A549 (cell line): Measurements from ENCODE around the gene LIPH. TPM values are rescaled to one million over a fixed set of nuclear protein-coding genes. Genes with fewer than 3 reads are reported as not detected.
A peak's percentile ranks its signal among the peaks of the same experiment; 100 is the strongest.

Experiments used
- ATAC-seq, 2 experiments: fragments of 200-7000 bp in 1 of 2; fragments of >200 bp in 1 of 2; cut with Nextera tagmentation in 1 of 2; cut with Tn5 transposase in 1 of 2; 3 replicates each; pipeline versions ENCODE4 v1.8.0 to v1.9.1; 2018 to 2020; ENCODE audit warnings: mild to moderate bottlenecking in 1 of 2, moderate library complexity in 1 of 2
- CTCF ChIA-PET: fragments of 300-600 bp; sonication (Branson Sonifier 250); formaldehyde crosslinking; extraction: SDS; loops from one replicate; lab custom pipeline; 2021; ENCODE audit warnings: antibody characterized with exemption, inconsistent platforms; lab: Yijun Ruan, JAX
- POLR2A ChIA-PET: fragments of 350-600 bp; formaldehyde crosslinking; extraction: SDS; loops from one replicate; lab custom pipeline; 2021; ENCODE audit warnings: antibody characterized with exemption, inconsistent platforms; lab: Yijun Ruan, JAX
- DNase-seq, 2 experiments: peaks; one replicate each; pipeline versions ENCODE4 v3.0.0 to v3.0.0-alpha.2; 2011 to 2016; ENCODE audit warnings: low read depth in 1 of 2, low spot score in 1 of 2
- FAIRE-seq: peaks from 2 replicates; lab custom pipeline; 2011; peaks lifted over from hg19 to GRCh38; lab: Jason Lieb, UNC
- H3K27ac ChIP-seq, 2 experiments: fragments of >200 bp; sonication (Bioruptor Twin); formaldehyde crosslinking; 3 replicates each; pipeline ENCODE4 v1.5.1; 2016 to 2017
- H3K4me1 ChIP-seq: fragments of >200 bp; sonication (Bioruptor Twin); formaldehyde crosslinking; 3 replicates; pipeline ENCODE4 v1.6.1; 2016
- H3K4me2 ChIP-seq: fragments of >200 bp; sonication (Bioruptor Twin); formaldehyde crosslinking; 3 replicates; pipeline ENCODE4 v1.6.1; 2016
- H3K4me3 ChIP-seq: fragments of >200 bp; sonication (Bioruptor Twin); formaldehyde crosslinking; 3 replicates; pipeline ENCODE4 v1.5.1; 2016
- H3K9me3 ChIP-seq: fragments of >200 bp; sonication (Bioruptor Twin); formaldehyde crosslinking; 3 replicates; pipeline ENCODE4 v1.6.1; 2016
- ATOH8 ChIP-seq: fragments of 250-450 bp; sonication (Bioruptor Pico); IDR thresholded peaks from 2 replicates; pipeline ENCODE4 v1.5.0; 2020; ENCODE audit warnings: low read depth, mild to moderate bottlenecking, moderate library complexity
- BHLHE40 ChIP-seq: IDR thresholded peaks from 2 replicates; pipeline ENCODE4 v1.6.1; 2012; ENCODE audit warnings: low read depth, low read length, inconsistent platforms
- CBX2 ChIP-seq: fragments of 200-600 bp; sonication (generic); IDR thresholded peaks from 2 replicates; pipeline ENCODE4 v1.6.1; 2016; ENCODE audit warnings: low read depth, mild to moderate bottlenecking, borderline replicate concordance
- CTCF ChIP-seq: fragments of >200 bp; sonication (Bioruptor Twin); formaldehyde crosslinking; IDR thresholded peaks from 3 replicates; pipeline ENCODE4 v1.5.1; 2016
- E2F6 ChIP-seq: IDR thresholded peaks from 2 replicates; pipeline ENCODE4 v1.6.1; 2012; ENCODE audit warnings: low read depth, borderline replicate concordance
- EHF ChIP-seq: fragments of 250-450 bp; sonication (Bioruptor Pico); IDR thresholded peaks from 2 replicates; pipeline ENCODE4 v1.5.0; 2020; ENCODE audit warnings: mild to moderate bottlenecking
- EHMT2 ChIP-seq: fragments of 200-600 bp; sonication (generic); IDR thresholded peaks from 2 replicates; pipeline ENCODE4 v1.6.1; 2016; ENCODE audit warnings: antibody characterized with exemption, low read depth, mild to moderate bottlenecking, moderate library complexity
- ESRRA ChIP-seq: fragments of 150-350 bp; IDR thresholded peaks from 2 replicates; pipeline ENCODE4 v1.6.1; 2014; ENCODE audit warnings: mild to moderate bottlenecking, low read length, borderline replicate concordance
- FOSL2 ChIP-seq, 2 experiments: fragments of 450-650 bp in 1 of 2; fragments of >200 bp in 1 of 2; sonication (Bioruptor Twin) in 1 of 2; formaldehyde crosslinking; IDR thresholded peaks; 2 replicates each; pipeline versions ENCODE4 v1.5.0 to v1.6.1; 2016 to 2020; ENCODE audit warnings: mild to moderate bottlenecking in 1 of 2, moderate library complexity in 1 of 2
- GATA3 ChIP-seq: IDR thresholded peaks from 2 replicates; pipeline ENCODE4 v1.6.1; 2012; ENCODE audit warnings: borderline replicate concordance
- HOXA7 ChIP-seq: fragments of 250-450 bp; sonication (Bioruptor Pico); IDR thresholded peaks from 2 replicates; pipeline ENCODE4 v1.5.0; 2020; ENCODE audit warnings: mild to moderate bottlenecking, moderate library complexity
- HOXB5 ChIP-seq: fragments of 250-450 bp; sonication (Bioruptor Pico); IDR thresholded peaks from 2 replicates; pipeline ENCODE4 v1.5.0; 2020; ENCODE audit warnings: mild to moderate bottlenecking, moderate library complexity
- MAX ChIP-seq: IDR thresholded peaks from 2 replicates; pipeline ENCODE4 v1.6.1; 2012
- MAZ ChIP-seq: fragments of 150-350 bp; IDR thresholded peaks from 2 replicates; pipeline ENCODE4 v1.6.1; 2014; ENCODE audit warnings: antibody characterized with exemption, low read depth, low read length, borderline replicate concordance
- NFE2L2 ChIP-seq: fragments of 150-350 bp; conservative IDR thresholded peaks from 2 replicates; pipeline ENCODE4 v1.6.1; 2014; ENCODE audit warnings: low read length
- PBX3 ChIP-seq: IDR thresholded peaks from 2 replicates; pipeline ENCODE4 v1.6.1; 2012
- POLR2A ChIP-seq: IDR thresholded peaks from 2 replicates; pipeline ENCODE4 v1.6.1; 2012; ENCODE audit warnings: mild to moderate bottlenecking, low read length
- RAD21 ChIP-seq, 2 experiments: fragments of >200 bp in 1 of 2; sonication (Bioruptor Twin) in 1 of 2; formaldehyde crosslinking in 1 of 2; IDR thresholded peaks in 1 of 2; conservative IDR thresholded peaks in 1 of 2; 2 replicates in 1 of 2; 3 replicates in 1 of 2; pipeline ENCODE4 v1.6.1; 2012 to 2018; ENCODE audit warnings: inconsistent platforms in 1 of 2
- RARB ChIP-seq: fragments of 250-450 bp; sonication (Bioruptor Pico); IDR thresholded peaks from 2 replicates; pipeline ENCODE4 v1.8.0; 2021; ENCODE audit warnings: mild to moderate bottlenecking, moderate library complexity
- RCOR1 ChIP-seq: fragments of 150-350 bp; IDR thresholded peaks from 2 replicates; pipeline ENCODE4 v1.6.1; 2014; ENCODE audit warnings: antibody characterized with exemption, low read length, low read depth
- REST ChIP-seq: fragments of 200-600 bp; sonication (generic); IDR thresholded peaks from 2 replicates; pipeline ENCODE4 v1.6.1; 2016; ENCODE audit warnings: antibody characterized with exemption, mild to moderate bottlenecking, moderate library complexity
- SMC3 ChIP-seq: fragments of >200 bp; sonication (Bioruptor Twin); formaldehyde crosslinking; IDR thresholded peaks from 3 replicates; pipeline ENCODE4 v1.6.1; 2018; ENCODE audit warnings: inconsistent platforms
- TFCP2L1 ChIP-seq: fragments of 250-450 bp; sonication (Bioruptor Pico); IDR thresholded peaks from 2 replicates; pipeline ENCODE4 v1.5.0; 2021; ENCODE audit warnings: mild to moderate bottlenecking
- TP53 ChIP-seq: fragments of 250-450 bp; sonication (Bioruptor Pico); IDR thresholded peaks from 2 replicates; pipeline ENCODE4 v1.5.0; 2021; ENCODE audit warnings: mild to moderate bottlenecking, moderate library complexity
- ZFP36 ChIP-seq: fragments of 450-650 bp; IDR thresholded peaks from 2 replicates; pipeline ENCODE4 v1.6.1; 2014; ENCODE audit warnings: borderline replicate concordance; ENCODE audit not compliant: partially characterized antibody
- WGBS: methylation state at CpG from one replicate; pipeline ENCODE4 v1.1.6; 2017; ENCODE audit errors: missing lambda C conversion rate; 5-methylcytosine and 5-hydroxymethylcytosine counted together
- polyA plus RNA-seq, 4 experiments: library from polyadenylated mRNA; depleted of rRNA in 3 of 4; stranded (reverse); fragments of >200 nt; fragmentation: RNase III in 1 of 4; extraction: RNeasy Plus Mini Kit Qiagen cat#74134 plus additional on column Dnase treatment in 1 of 4; gene quantifications; 2 replicates in 3 of 4; 3 replicates in 1 of 4; pipeline ENCODE4 v1.2.3, GENCODE V29; 2011 to 2017

LIPH gene
- polyA plus RNA-seq, 2 of the 4 experiments (the other 2 are of a cell fraction) = 6.9 to 34.9 TPM

- POLR2A ChIA-PET = no interaction called here
- 38% methylated on average over 6 of the region's 6 CpGs for WGBS
These were observed 91.6 kb downstream of the LIPH start for GRCh38 chr3:185460719-185461350.

GRCh38 chr3:185460309-185460708 lies 92.1 kb downstream of the LIPH start:
- CTCF ChIA-PET = interaction anchor here (0.5 to 3.0 kb wide), 19 partner anchors 9 to 152 kb away, joined by 3 to 35 read pairs (median 4); partner anchors contain the start of gene SENP2
- no peak overlapping the region for H3K27ac ChIP-seq
- H3K4me1 ChIP-seq = no peaks in the 10 kb centered on the region
- DNase-seq (no peak), ATAC-seq (no peak), FAIRE-seq (no peak)
- POLR2A ChIA-PET = no interaction called here
- no peaks in the 10 kb centered on the region for H3K9me3 ChIP-seq
- WGBS = 72% methylated on average over 5 of the region's 5 CpGs
- no peak overlapping the region for H3K4me2 ChIP-seq
- no peak for TF ChIP-seq RARB (CRISPR knock-in tag)
- TF ChIP-seq POLR2A = no peak
- H3K4me3 ChIP-seq = no peak overlapping the region

More at GRCh38 chr3:185460719-185461350, 91.6 kb downstream of the LIPH start:
- H3K27ac ChIP-seq = no peak overlapping the region
- H3K4me3 ChIP-seq = no peak overlapping the region
- H3K9me3 ChIP-seq = no peaks in the 10 kb centered on the region
- no peaks in the 10 kb centered on the region for H3K4me1 ChIP-seq
- CTCF ChIA-PET = interaction anchor here (0.9 to 3.0 kb wide), 19 partner anchors 8 to 153 kb away, joined by 3 to 35 read pairs (median 4); partner anchors contain the start of gene SENP2
- ATAC-seq (peak in 1 of 2 experiments; percentile 55; a peak in 2 of 6 replicates), FAIRE-seq (no peak), DNase-seq (peak; percentile 21 to 26)
- TF ChIP-seq EHF (no peak), SMC3 (peak; percentile 55; the same call in 2 of the 3 replicates), EHMT2 (no peak), ATOH8 (CRISPR knock-in tag) (no peak), GATA3 (no peak), RAD21 (conservative IDR thresholded peaks at IDR 0.05 in 1 of 2, IDR thresholded peaks at IDR 0.05 in 1 of 2) (peak; percentile 52 to 53; a peak in 4 of 5 replicates), PBX3 (no peak), NFE2L2 (no peak), MAX (no peak), HOXA7 (CRISPR knock-in tag) (no peak), CTCF (peak; percentile 50)
- H3K4me2 ChIP-seq = no peak overlapping the region

GRCh38 chr3:185457376-185457775 lies 95.0 kb downstream of the LIPH start:
- FAIRE-seq = no peak
- Histone ChIP-seq H3K4me1 (no peaks in the 10 kb centered on the region), H3K27ac (no peak overlapping the region), H3K4me3 (no peak overlapping the region), H3K4me2 (no peak overlapping the region), H3K9me3 (no peaks in the 10 kb centered on the region)
- ChIA-PET POLR2A (no interaction called here), CTCF (interaction anchor here (0.6 to 2.7 kb wide), 5 partner anchors 16 to 159 kb away, joined by 3 to 13 read pairs (median 3); no protein-coding TSS in a partner anchor)
- WGBS = 37% methylated on average over 2 of the region's 2 CpGs
- no peak for ATAC-seq
- no peak for DNase-seq
- TF ChIP-seq HOXB5 (CRISPR knock-in tag) = no peak
- TF ChIP-seq RCOR1 = no peak
- TF ChIP-seq MAZ = no peak
- TF ChIP-seq FOSL2 (IDR thresholded peaks at IDR 0.05) = no peak
- no peak for TF ChIP-seq FOSL2 (CRISPR knock-in tag; IDR thresholded peaks at IDR 0.05)
- no peak for TF ChIP-seq POLR2A
- no peak for TF ChIP-seq E2F6
- no peak for TF ChIP-seq EHMT2
- TF ChIP-seq ESRRA = no peak
- TF ChIP-seq BHLHE40 = no peak
- TF ChIP-seq REST = no peak
- TF ChIP-seq TFCP2L1 (CRISPR knock-in tag) = no peak
- no peak for TF ChIP-seq ZFP36
- TF ChIP-seq CBX2 = no peak
- no peak for TF ChIP-seq TP53 (CRISPR knock-in tag)
- TF ChIP-seq NFE2L2 = no peak
